GM12878 (cell line): Measurements from ENCODE around the gene BRD9. TPM values are rescaled to one million over a fixed set of nuclear protein-coding genes. Genes with fewer than 3 reads are reported as not detected.
"Not testable (repeated sequence)": the region's sequence is repeated elsewhere in the genome, so short reads cannot be mapped to it uniquely, and the experiment has no call there.

Experiments
- ATAC-seq: fragments of 200-7000 bp; cut with Tn5 transposase; 3 replicates; pipeline ENCODE4 v1.9.1; 2020; ENCODE audit warnings: mild to moderate bottlenecking, moderate library complexity
- BruUV-seq: library from RNA; stranded (reverse); fragments of 400-500 nt; replicated peaks from 2 replicates; lab custom pipeline; 2021; lab: Mats Ljungman, UMichigan
- CTCF ChIA-PET: fragments of 300-600 bp; sonication (Branson Sonifier 250); formaldehyde crosslinking; extraction: SDS; loops from one replicate; lab custom pipeline; 2021; ENCODE audit warnings: inconsistent platforms; lab: Yijun Ruan, JAX
- POLR2A ChIA-PET: fragments of 350-600 bp; formaldehyde crosslinking; extraction: SDS; loops from one replicate; lab custom pipeline; 2021; ENCODE audit warnings: inconsistent platforms; lab: Charles Lee
- RAD21 ChIA-PET: fragments of 300-600 bp; sonication (Branson Sonifier 250); formaldehyde crosslinking; loops from one replicate; lab custom pipeline; 2023; ENCODE audit warnings: antibody characterized with exemption; ENCODE audit not compliant: unreplicated experiment; lab: Charles Lee
- SMC1A ChIA-PET: fragments of 300-600 bp; sonication (Branson Sonifier 250); formaldehyde crosslinking; loops from one replicate; lab custom pipeline; 2023; ENCODE audit not compliant: unreplicated experiment, uncharacterized antibody; lab: Charles Lee
- DNase-seq: peaks from one replicate; pipeline ENCODE4 v3.0.0-alpha.2; 2011; ENCODE audit warnings: low read depth, low spot score
- FAIRE-seq: peaks from 3 replicates; lab custom pipeline; 2011; peaks lifted over from hg19 to GRCh38; lab: Jason Lieb, UNC
- H2AFZ ChIP-seq: 2 replicates; pipeline ENCODE4 v1.6.0; 2011; ENCODE audit warnings: low read depth, low read length, control low read depth; ENCODE audit not compliant: control insufficient read depth
- H3K27ac ChIP-seq: 2 replicates; pipeline ENCODE4 v1.5.1; 2011; ENCODE audit warnings: control low read depth; ENCODE audit not compliant: control insufficient read depth, insufficient read depth
- H3K27me3 ChIP-seq, 2 experiments: replicated peaks in 1 of 2; 2 replicates each; pipeline versions ENCODE4 v1.6.0 to v1.6.1; 2011; ENCODE audit warnings: low read length in 1 of 2; ENCODE audit not compliant: control insufficient read depth in 2 of 2, insufficient read depth in 2 of 2
- H3K36me3 ChIP-seq, 2 experiments: 2 replicates each; pipeline ENCODE4 v1.5.1; 2011; ENCODE audit warnings: low read length in 1 of 2; ENCODE audit not compliant: control insufficient read depth in 2 of 2, insufficient read depth in 2 of 2
- H3K4me1 ChIP-seq: 2 replicates; pipeline ENCODE4 v1.6.1; 2011; ENCODE audit warnings: mild to moderate bottlenecking, low read length, moderate library complexity, mixed read lengths; ENCODE audit not compliant: control insufficient read depth, insufficient read depth
- H3K4me2 ChIP-seq: 2 replicates; pipeline ENCODE4 v1.6.0; 2011; ENCODE audit warnings: control low read depth; ENCODE audit not compliant: control insufficient read depth, insufficient read depth
- H3K4me3 ChIP-seq: fragments of 200-600 bp; sonication (generic); 2 replicates; pipeline ENCODE4 v1.5.1; 2016
- H3K79me2 ChIP-seq: 2 replicates; pipeline ENCODE4 v1.6.0; 2011; ENCODE audit warnings: low read length; ENCODE audit not compliant: control insufficient read depth, insufficient read depth
- H3K9ac ChIP-seq: 2 replicates; pipeline ENCODE4 v1.8.0; 2011; ENCODE audit warnings: low read length, control low read depth, mixed read lengths; ENCODE audit not compliant: control insufficient read depth, insufficient read depth
- H3K9me3 ChIP-seq: replicated peaks from 3 replicates; pipeline ENCODE4 v1.5.1; 2011; ENCODE audit warnings: mild to moderate bottlenecking, low read length; ENCODE audit not compliant: control insufficient read depth, insufficient read depth
- H4K20me1 ChIP-seq: 2 replicates; pipeline ENCODE4 v1.6.0; 2011; ENCODE audit not compliant: control insufficient read depth, insufficient read depth
- ESRRA ChIP-seq: IDR thresholded peaks from 2 replicates; pipeline ENCODE4 v1.6.1; 2012; ENCODE audit warnings: mild to moderate bottlenecking, low read length, improper control_type of control experiment
- GATAD2B ChIP-seq: fragments of 450-650 bp; conservative IDR thresholded peaks from 2 replicates; pipeline ENCODE4 v1.6.1; 2017; ENCODE audit warnings: low read depth, mild to moderate bottlenecking, moderate library complexity
- MYC ChIP-seq: IDR thresholded peaks from 2 replicates; pipeline ENCODE4 v1.6.1; 2011; ENCODE audit warnings: mild to moderate bottlenecking, low read length, moderate library complexity, inconsistent platforms; ENCODE audit not compliant: insufficient read depth, insufficient replicate concordance, insufficient read length, severe bottlenecking
- NFYA ChIP-seq: IDR thresholded peaks from 2 replicates; pipeline ENCODE4 v1.6.1; 2011; ENCODE audit warnings: low read depth, mild to moderate bottlenecking, low read length, improper control_type of control experiment, borderline replicate concordance
- NR2F1 ChIP-seq: fragments of 450-650 bp; conservative IDR thresholded peaks from 2 replicates; pipeline ENCODE4 v1.6.1; 2017; ENCODE audit warnings: mild to moderate bottlenecking
- POLR2A ChIP-seq: IDR thresholded peaks from 2 replicates; pipeline ENCODE4 v1.6.1; 2011; ENCODE audit warnings: low read depth, mild to moderate bottlenecking, low read length
- RCOR1 ChIP-seq: conservative IDR thresholded peaks from 2 replicates; pipeline ENCODE4 v1.6.1; 2012; ENCODE audit warnings: low read depth, low read length, improper control_type of control experiment
- RELA ChIP-seq: fragments of 450-650 bp; IDR thresholded peaks from 2 replicates; pipeline ENCODE4 v1.8.0; 2014; ENCODE audit warnings: borderline replicate concordance; ENCODE audit not compliant: partially characterized antibody
- SMAD5 ChIP-seq: IDR thresholded peaks from 2 replicates; pipeline ENCODE4 v1.6.1; 2016; ENCODE audit warnings: antibody characterized with exemption, low read depth
- SPI1 ChIP-seq: IDR thresholded peaks from 2 replicates; pipeline ENCODE4 v1.6.1; 2011; ENCODE audit warnings: low read depth, mild to moderate bottlenecking, low read length, moderate library complexity, borderline replicate concordance; ENCODE audit not compliant: insufficient read depth
- SUZ12 ChIP-seq: fragments of 200-600 bp; sonication (generic); IDR thresholded peaks from one replicate; pipeline ENCODE4 v1.6.1; 2018; ENCODE audit warnings: antibody characterized with exemption, mild to moderate bottlenecking; ENCODE audit not compliant: unreplicated experiment
- WGBS: methylation state at CpG from one replicate; pipeline ENCODE4 v1.1.6; 2016; ENCODE audit warnings: low lambda C conversion rate; ENCODE audit not compliant: insufficient replicate concordance, insufficient coverage; ENCODE audit errors: missing lambda C conversion rate; 5-methylcytosine and 5-hydroxymethylcytosine counted together
- in situ Hi-C: fragments of 300-500 bp; cut with MboI; formaldehyde crosslinking; loops from 9 replicates; pipeline ENCODE4 v1.14.3; 2018; ENCODE audit warnings: mixed read lengths
- intact Hi-C: fragments of 100-400 bp; cut with micrococcal nuclease; formaldehyde crosslinking; loops from one replicate; pipeline ENCODE4 v1.14.2; 2022; ENCODE audit not compliant: unreplicated experiment
- polyA plus RNA-seq, 11 experiments: library from polyadenylated mRNA; depleted of rRNA in 4 of 11; unstranded in 6 of 11; stranded (reverse) in 5 of 11; fragments of >200 nt; fragmentation: Nextera tagmentation in 4 of 11; fragmentation: Illumina TruSeq in 1 of 11; extraction: Ambion mirVana in 4 of 11; extraction: Trizol in 1 of 11; gene quantifications; 1 replicate in 1 of 11; 2 replicates in 10 of 11; pipeline versions ENCODE4 v1.2.1 to v1.2.3, GENCODE V29; 2011 to 2016; ENCODE audit warnings: inconsistent platforms in 2 of 11, missing spikeins in 2 of 11, low read depth in 1 of 11
- total RNA-seq, 4 experiments: library from RNA; depleted of rRNA in 3 of 4; stranded (reverse); fragments of >200 nt in 3 of 4; fragmentation: Illumina TruSeq in 1 of 4; extraction: Trizol in 1 of 4; gene quantifications; 2 replicates each; pipeline versions ENCODE4 v1.2.1 to v1.2.3, GENCODE V29; 2013 to 2021

Gene BRD9
- total and polyA plus RNA-seq, 10 of the 15 experiments (the other 5 are each of a cell fraction or from before 2014, with no cell fraction given): 2.0 to 48.6 (median 32.4) TPM

DNA sequence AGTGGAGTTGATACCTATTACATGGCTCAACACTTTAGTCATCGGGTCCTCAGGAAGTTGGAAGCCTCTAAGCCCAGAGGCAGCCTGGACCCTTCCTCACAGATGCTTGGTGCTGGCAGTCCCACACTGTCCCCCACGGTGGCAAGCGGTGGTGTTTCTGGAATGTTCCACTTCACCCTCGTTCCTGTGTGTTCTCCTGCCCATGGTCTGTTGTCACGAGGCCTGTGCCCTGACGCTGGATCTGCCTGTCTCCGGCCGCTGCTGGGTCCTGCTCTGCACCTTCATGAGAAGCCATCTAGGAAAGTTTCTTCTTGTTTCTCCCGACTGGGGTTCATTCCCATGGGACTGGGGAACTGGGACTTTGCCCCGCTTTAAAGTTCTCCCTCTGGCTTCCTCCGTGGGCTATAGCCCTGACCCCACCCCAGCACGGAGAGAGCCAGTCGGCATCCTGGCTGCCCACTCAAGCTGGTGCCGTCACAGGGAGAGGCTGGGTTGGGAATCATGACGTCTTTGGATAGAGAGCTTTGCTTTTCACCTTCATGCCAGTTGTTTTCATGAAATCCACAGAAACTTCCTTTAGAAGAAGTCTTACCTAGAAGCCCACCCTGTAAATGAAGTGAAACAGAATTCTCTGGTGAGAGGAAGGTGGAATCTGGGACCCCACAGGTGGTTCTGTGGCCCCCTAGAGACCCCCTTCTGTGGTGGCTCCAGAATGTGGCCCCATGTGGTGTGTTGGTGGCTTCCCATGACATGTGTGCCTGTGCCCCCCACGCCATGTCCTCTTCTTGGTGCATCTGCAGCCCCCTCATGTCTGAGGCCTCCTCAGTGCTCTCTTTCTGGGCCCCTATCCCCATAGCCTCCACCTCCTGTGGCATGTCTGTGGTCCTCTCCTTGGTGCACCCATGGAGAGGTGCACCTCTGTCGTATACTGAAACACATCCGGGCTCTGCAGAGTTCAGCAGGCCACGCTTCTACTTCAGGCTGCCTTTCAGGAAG is 43.8 kb upstream of the BRD9 start (continued):
- no peak for TF ChIP-seq NFYA
- TF ChIP-seq MYC: no peak
- no peak for TF ChIP-seq SUZ12
- no peak for TF ChIP-seq NR2F1
- no peak for TF ChIP-seq RCOR1
- TF ChIP-seq GATAD2B: no peak
- no peak for TF ChIP-seq RELA

DNA sequence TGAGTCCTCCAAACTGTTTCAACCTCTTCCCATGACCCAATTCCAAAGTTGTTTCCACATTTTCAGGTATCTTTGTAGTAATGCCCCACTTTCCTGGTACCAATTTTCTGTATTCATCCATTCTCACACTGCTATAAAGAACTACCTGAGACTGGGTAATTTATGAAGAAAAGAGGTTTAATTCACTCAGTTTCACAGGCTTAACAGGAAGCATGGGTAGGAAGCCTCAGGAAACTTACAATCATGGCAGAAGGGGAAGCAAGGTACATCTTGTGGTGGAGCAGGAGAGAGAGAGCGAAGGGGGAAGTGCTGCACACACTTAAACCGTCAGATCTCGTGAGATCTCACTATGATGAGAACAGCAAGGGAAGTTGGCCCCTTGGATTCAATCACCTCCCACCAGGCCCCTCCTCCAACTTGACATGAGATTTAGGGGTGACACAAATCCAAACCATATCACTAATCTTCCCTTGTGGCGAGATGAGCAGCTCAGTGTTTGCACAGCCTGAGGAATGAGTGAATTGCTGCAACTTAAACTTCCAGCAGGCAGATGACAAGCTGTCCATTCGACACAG is 43.0 kb upstream of the BRD9 start:
- H3K4me2 ChIP-seq: no peak overlapping the region
- H3K4me3 ChIP-seq: no peak overlapping the region
- POLR2A ChIA-PET: no interaction called here
- intact Hi-C loops (no loop called here), in situ Hi-C loops (loop anchor here (10.0 kb wide), 1 partner anchor 719 kb away; no protein-coding TSS in a partner anchor)
- H2AFZ ChIP-seq: no peak overlapping the region
- FAIRE-seq: no peak
- no TSS peak for BruUV-seq
- DNase-seq: no peak
- no peak overlapping the region for H3K9ac ChIP-seq
- WGBS: 16% methylated on average over 5 of the region's 5 CpGs
- RAD21 ChIA-PET: no interaction called here
- no peaks in the 10 kb centered on the region for H3K4me1 ChIP-seq
- no peaks in the 10 kb centered on the region for H3K27me3 ChIP-seq
- CTCF ChIA-PET: interaction anchor here (0.9 to 4.2 kb wide), 4 partner anchors 11 to 232 kb away, joined by 3 to 21 read pairs (median 5); no protein-coding TSS in a partner anchor
- no peaks in the 10 kb centered on the region for H3K79me2 ChIP-seq
- H3K9me3 ChIP-seq: no peaks in the 10 kb centered on the region
- H3K27ac ChIP-seq: no peak overlapping the region
- SMC1A ChIA-PET: no interaction called here
- no peaks in the 10 kb centered on the region for H3K36me3 ChIP-seq
- TF ChIP-seq ESRRA (no peak), GATAD2B (no peak), POLR2A (no peak), SMAD5 (no peak), SPI1 (peak; percentile 38; the same call in 1 of the 2 replicates)
- no peak for ATAC-seq
- no peaks in the 10 kb centered on the region for H4K20me1 ChIP-seq

DNA sequence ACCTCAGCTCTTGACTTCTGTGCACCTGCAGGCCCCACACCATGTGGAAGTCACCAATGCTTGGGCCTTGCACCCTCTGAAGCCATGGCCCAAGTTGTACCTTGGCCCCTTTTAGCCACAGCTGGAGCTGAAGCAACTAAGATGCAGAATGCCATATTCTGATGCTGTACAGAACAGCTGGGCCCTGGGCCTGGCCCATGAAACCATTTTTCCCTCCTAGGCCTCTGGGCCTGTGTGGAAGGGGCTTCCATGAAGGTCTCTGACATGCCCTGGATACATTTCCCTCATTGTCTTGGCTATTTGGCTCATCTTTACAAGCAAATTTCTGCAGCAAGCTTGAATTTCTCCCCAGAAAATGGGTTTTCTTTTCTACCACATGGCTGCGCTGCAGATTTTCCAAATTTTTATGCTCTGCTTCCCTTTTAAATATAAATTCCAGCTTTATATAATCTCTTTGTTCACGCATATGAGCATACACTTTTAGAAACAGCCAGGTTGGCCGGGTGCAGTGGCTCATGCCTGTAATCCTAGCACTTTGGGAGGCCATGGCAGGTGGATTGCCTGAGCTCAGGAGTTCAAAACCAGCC is 41.9 kb upstream of the BRD9 start:
- H3K27me3 ChIP-seq, FAIRE-seq, H3K27ac ChIP-seq, intact Hi-C loops, H4K20me1 ChIP-seq, H2AFZ ChIP-seq, BruUV-seq, H3K36me3 ChIP-seq, H3K4me2 ChIP-seq, POLR2A ChIA-PET, H3K79me2 ChIP-seq, ATAC-seq, H3K4me1 ChIP-seq, DNase-seq, H3K9ac ChIP-seq, SMC1A ChIA-PET, H3K9me3 ChIP-seq, H3K4me3 ChIP-seq: not testable (repeated sequence)
- WGBS: 49% methylated on average over 3 of the region's 3 CpGs
- CTCF ChIA-PET: interaction anchor here (0.6 to 4.2 kb wide), 7 partner anchors 10 to 710 kb away, joined by 3 to 21 read pairs (median 4); no protein-coding TSS in a partner anchor
- RAD21 ChIA-PET: interaction anchor here (0.5 to 1.4 kb wide), 3 partner anchors 10 to 199 kb away, joined by 3 read pairs; no protein-coding TSS in a partner anchor
- in situ Hi-C loops: loop anchor here (10.0 kb wide), 1 partner anchor 720 kb away; no protein-coding TSS in a partner anchor
